ENCODE measurements around the gene MYD88. TPM values are rescaled to one million over a fixed set of nuclear protein-coding genes. Genes with fewer than 3 reads are reported as not detected.

The MYD88 gene
- total and polyA plus RNA-seq, 2 experiments from 2014 or later = 6.7 to 32.1 TPM

DNA sequence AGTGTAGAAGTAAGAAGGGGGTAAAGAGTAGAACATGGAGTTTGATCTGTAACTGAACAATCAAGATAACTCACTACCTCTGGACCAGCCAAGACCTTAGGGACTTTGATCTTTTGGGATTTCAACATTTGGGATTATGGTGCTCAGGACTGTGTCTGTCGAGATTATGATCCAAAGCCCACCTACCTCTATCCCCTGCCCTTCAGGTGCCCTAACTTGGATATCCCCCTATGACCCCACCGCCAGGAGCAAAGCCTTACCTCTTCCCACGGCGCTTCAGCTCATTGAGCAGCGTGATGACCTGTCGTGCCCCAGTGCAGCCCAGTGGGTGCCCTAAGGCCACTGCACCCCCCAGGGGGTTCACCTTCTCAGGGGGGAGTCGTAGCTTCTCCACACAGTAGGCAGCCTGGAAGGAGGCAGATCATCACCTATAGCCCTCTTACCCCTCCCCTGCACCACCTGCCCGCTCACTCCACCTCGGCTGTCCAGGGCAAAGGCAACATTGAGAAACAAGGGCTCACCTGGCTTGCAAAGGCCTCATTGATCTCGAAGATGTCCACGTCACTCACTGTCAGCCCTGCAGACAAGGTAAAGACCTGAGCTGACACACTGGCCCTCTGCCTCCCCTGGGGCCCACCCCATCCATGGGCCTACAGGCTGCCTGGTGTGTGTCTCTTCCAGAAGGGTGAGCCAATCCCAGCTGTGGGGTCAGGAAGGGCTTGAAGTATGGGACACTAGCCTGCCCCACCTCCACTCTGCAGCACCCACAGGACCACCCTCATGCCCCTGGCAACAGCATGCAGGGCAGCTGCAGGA, 12.9 kb upstream of the MYD88 start:
- Histone ChIP-seq H3K79me2 (ENCODE audit: insufficient read depth) (no peaks in the 10 kb centered on the region), H3K4me3 (no peak overlapping the region), H3K27me3 (replicated peaks; ENCODE audit: insufficient read depth) (no peaks in the 10 kb centered on the region), H2AFZ (no peak overlapping the region), H3K36me3 (ENCODE audit: low read depth) (peaks cover 18% of the 10 kb centered on the region; the same call in 1 of the 2 replicates), H4K20me1 (ENCODE audit: insufficient read depth) (no peaks in the 10 kb centered on the region; the same call in 1 of the 2 replicates), H3K9ac (no peak overlapping the region), H3K4me1 (ENCODE audit: insufficient read depth) (no peaks in the 10 kb centered on the region), H3K9me3 (ENCODE audit: low read depth) (no peaks in the 10 kb centered on the region), H3K4me2 (ENCODE audit: unreplicated experiment) (no peak overlapping the region), H3K27ac (no peak overlapping the region), H3K9me2 (ENCODE audit: insufficient read depth) (no peaks in the 10 kb centered on the region), H3F3A (ENCODE audit: insufficient read depth) (no peaks in the 10 kb centered on the region)
- no peak for DNase-seq
- in situ Hi-C loops (cut with MboI) = no loop called here
- WGBS, 2 experiments (ENCODE audit: low coverage in 1 of 2, low lambda C conversion rate in 2 of 2, missing lambda C conversion rate in 2 of 2) = 89 to 93% methylated on average over 11 of the region's 11 CpGs
- TF ChIP-seq EZH2phosphoT487 (IDR thresholded peaks at IDR 0.05; ENCODE audit: insufficient read depth, low read depth) = no peak
- no peak for TF ChIP-seq EZH2 (IDR thresholded peaks at IDR 0.05; ENCODE audit: insufficient read depth, poor library complexity, severe bottlenecking)

DNA sequence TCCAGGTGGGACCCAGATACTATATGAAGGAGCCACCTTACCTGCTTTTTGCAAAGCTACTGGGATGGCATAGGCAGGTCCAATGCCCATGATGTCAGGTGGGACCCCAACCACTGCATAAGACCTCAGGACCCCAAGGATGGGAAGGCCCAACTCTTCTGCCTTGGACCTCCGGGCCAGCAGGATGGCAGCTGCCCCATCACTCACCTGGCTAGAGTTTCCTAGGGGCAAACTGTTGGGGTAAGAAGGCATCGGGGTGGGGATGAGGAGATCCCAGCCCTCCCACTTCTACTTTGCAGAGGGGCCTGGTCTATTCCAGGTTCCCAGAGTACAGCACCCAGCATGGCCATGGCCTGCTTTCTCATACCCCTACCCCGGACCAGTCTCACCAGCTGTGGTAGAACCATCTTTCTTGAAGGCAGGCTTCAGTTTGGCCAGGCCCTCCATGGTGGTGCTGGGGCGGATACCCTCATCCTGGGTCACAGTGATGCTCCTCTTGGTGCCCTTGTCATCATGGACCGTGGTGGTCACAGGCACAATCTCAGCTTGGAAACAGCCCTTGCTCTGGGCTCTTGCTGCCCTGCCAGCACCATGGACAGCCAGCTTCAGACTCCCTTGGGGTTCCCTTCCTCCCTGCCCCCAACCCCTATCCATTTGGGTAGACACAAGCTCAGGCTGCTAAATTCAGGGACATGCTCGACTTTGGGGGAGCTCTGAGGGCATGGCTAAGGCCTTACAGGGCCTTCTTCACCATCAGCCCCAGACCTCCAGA, 12.2 kb upstream of the MYD88 start:
- Histone ChIP-seq H3K79me2 (ENCODE audit: insufficient read depth) (no peaks in the 10 kb centered on the region), H3K36me3 (ENCODE audit: low read depth) (peaks cover 18% of the 10 kb centered on the region; the same call in 1 of the 2 replicates), H3K4me3 (no peak overlapping the region), H3K27me3 (replicated peaks; ENCODE audit: insufficient read depth) (no peaks in the 10 kb centered on the region), H3K27ac (no peak overlapping the region), H3K9ac (no peak overlapping the region), H3F3A (ENCODE audit: insufficient read depth) (no peaks in the 10 kb centered on the region), H2AFZ (no peak overlapping the region), H4K20me1 (ENCODE audit: insufficient read depth) (no peaks in the 10 kb centered on the region; the same call in 1 of the 2 replicates), H3K4me2 (ENCODE audit: unreplicated experiment) (no peak overlapping the region), H3K9me2 (ENCODE audit: insufficient read depth) (no peaks in the 10 kb centered on the region), H3K4me1 (ENCODE audit: insufficient read depth) (no peaks in the 10 kb centered on the region), H3K9me3 (ENCODE audit: low read depth) (no peaks in the 10 kb centered on the region)
- in situ Hi-C loops (cut with MboI) = no loop called here
- WGBS, 2 experiments (ENCODE audit: low coverage in 1 of 2, low lambda C conversion rate in 2 of 2, missing lambda C conversion rate in 2 of 2) = 94 to 97% methylated on average over 6 of the region's 6 CpGs
- TF ChIP-seq EZH2phosphoT487 (IDR thresholded peaks at IDR 0.05; ENCODE audit: insufficient read depth, low read depth) = no peak
- no peak for TF ChIP-seq EZH2 (IDR thresholded peaks at IDR 0.05; ENCODE audit: insufficient read depth, poor library complexity, severe bottlenecking)
- no peak for DNase-seq

DNA sequence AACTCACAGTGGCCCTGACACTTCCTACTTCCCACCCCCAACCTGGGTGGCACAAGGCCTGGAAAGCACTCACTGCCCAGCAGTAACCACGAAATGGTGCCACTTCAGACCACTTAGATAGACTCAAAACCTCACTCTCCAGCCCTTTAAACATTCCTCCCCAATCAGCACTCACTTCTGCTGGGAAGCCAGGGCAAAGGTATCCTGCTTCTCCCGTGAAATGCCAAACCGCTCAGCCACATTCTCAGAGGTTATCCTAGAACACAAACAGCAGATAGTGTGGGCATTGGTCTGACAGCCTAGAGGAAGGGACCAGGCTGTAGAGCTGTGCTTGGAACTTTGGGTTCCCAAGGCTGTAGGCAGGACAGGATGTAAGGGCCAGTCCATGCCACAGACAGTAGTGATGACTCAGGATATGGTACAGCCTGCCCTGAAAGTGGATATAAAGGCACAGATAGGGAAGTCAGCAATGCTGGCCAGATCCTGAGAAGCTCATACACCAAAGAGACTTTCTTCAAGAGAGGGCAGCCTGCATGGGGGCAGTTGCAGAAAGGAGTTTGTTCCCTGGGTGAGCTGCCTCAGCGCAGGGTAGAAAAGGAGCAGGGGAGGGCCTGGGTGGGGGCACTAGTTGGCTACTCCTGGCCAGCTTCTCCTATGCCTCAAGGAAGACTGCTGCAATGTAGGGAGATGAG, 10.7 kb upstream of the MYD88 start:
- H3K4me1 ChIP-seq (ENCODE audit: insufficient read depth) = no peaks in the 10 kb centered on the region
- no peaks in the 10 kb centered on the region for H3K27me3 ChIP-seq (replicated peaks; ENCODE audit: insufficient read depth)
- TF ChIP-seq EZH2phosphoT487 (IDR thresholded peaks at IDR 0.05; ENCODE audit: insufficient read depth, low read depth) (no peak), EZH2 (IDR thresholded peaks at IDR 0.05; ENCODE audit: insufficient read depth, poor library complexity, severe bottlenecking) (no peak)
- WGBS, 2 experiments (ENCODE audit: low coverage in 1 of 2, low lambda C conversion rate in 2 of 2, missing lambda C conversion rate in 2 of 2) = 94 to 97% methylated on average over 4 of the region's 4 CpGs
- H3K4me2 ChIP-seq (ENCODE audit: unreplicated experiment) = no peak overlapping the region
- H4K20me1 ChIP-seq (ENCODE audit: insufficient read depth) = no peaks in the 10 kb centered on the region; the same call in 1 of the 2 replicates
- DNase-seq = no peak
- no peak overlapping the region for H3K4me3 ChIP-seq
- no peaks in the 10 kb centered on the region for H3K9me3 ChIP-seq (ENCODE audit: low read depth)
- peaks cover 18% of the 10 kb centered on the region; the same call in 1 of the 2 replicates for H3K36me3 ChIP-seq (ENCODE audit: low read depth)
- no peak overlapping the region for H3K9ac ChIP-seq
- in situ Hi-C loops (cut with MboI) = no loop called here
- no peaks in the 10 kb centered on the region for H3K9me2 ChIP-seq (ENCODE audit: insufficient read depth)
- no peaks in the 10 kb centered on the region for H3F3A ChIP-seq (ENCODE audit: insufficient read depth)
- H2AFZ ChIP-seq = no peak overlapping the region
- H3K79me2 ChIP-seq (ENCODE audit: insufficient read depth) = no peaks in the 10 kb centered on the region
- H3K27ac ChIP-seq = no peak overlapping the region

DNA sequence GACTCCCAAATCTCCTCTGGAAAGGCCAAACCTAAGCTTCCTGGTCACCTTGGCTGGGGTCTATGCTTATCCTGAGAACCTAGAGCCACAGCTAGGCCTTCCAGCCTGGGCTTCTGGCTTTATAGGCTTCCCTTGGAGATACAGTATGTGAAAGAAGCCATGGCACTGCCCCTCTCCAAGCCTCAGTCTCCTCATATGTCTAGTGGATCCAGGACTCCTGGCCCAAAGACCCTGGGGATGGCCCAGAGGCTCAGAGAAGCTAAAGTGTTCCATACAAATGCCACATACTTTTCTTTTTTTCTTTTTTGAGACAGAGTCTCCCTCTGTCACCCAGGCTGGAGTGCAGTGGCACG, 10.2 kb upstream of the MYD88 start:
- in situ Hi-C loops (cut with MboI) = no loop called here
- Histone ChIP-seq H3K9ac (no peak overlapping the region), H3K36me3 (ENCODE audit: low read depth) (peaks cover 18% of the 10 kb centered on the region; the same call in 1 of the 2 replicates), H2AFZ (no peak overlapping the region), H3K4me2 (ENCODE audit: unreplicated experiment) (no peak overlapping the region), H3K27me3 (replicated peaks; ENCODE audit: insufficient read depth) (no peaks in the 10 kb centered on the region), H3K79me2 (ENCODE audit: insufficient read depth) (no peaks in the 10 kb centered on the region), H3K9me3 (ENCODE audit: low read depth) (no peaks in the 10 kb centered on the region), H3F3A (ENCODE audit: insufficient read depth) (no peaks in the 10 kb centered on the region), H3K9me2 (ENCODE audit: insufficient read depth) (no peaks in the 10 kb centered on the region), H3K4me3 (no peak overlapping the region), H4K20me1 (ENCODE audit: insufficient read depth) (no peaks in the 10 kb centered on the region; the same call in 1 of the 2 replicates), H3K4me1 (ENCODE audit: insufficient read depth) (no peaks in the 10 kb centered on the region), H3K27ac (no peak overlapping the region)
- WGBS, 2 experiments (ENCODE audit: low coverage in 1 of 2, low lambda C conversion rate in 2 of 2, missing lambda C conversion rate in 2 of 2) = 95 to 100% methylated on average over 1 of the region's 1 CpG
- DNase-seq = no peak
- TF ChIP-seq EZH2phosphoT487 (IDR thresholded peaks at IDR 0.05; ENCODE audit: insufficient read depth, low read depth) = no peak
- no peak for TF ChIP-seq EZH2 (IDR thresholded peaks at IDR 0.05; ENCODE audit: insufficient read depth, poor library complexity, severe bottlenecking)
